Umbilical cord (tissue), 2 donors: ENCODE results near the gene ZNF384. TPM values are rescaled to one million over a fixed set of nuclear protein-coding genes. Genes with fewer than 3 reads are reported as not detected.

Experiments
- DNase-seq: peaks from one replicate; pipeline ENCODE4 v3.0.0-alpha.2; 2015; ENCODE audit warnings: low spot score
- total RNA-seq: library from RNA; depleted of rRNA; stranded (reverse); fragments of >200 nt; gene quantifications from one replicate; pipeline ENCODE4 v1.2.3, GENCODE V29; 2014; ENCODE audit warnings: low replicate concordance; ENCODE audit not compliant: insufficient read depth

Gene ZNF384
- total RNA-seq, 1 donor from 2014 or later, result 16.4 TPM

- DNase-seq, result no peak
Measured at GRCh38 chr12:6699259-6699988, 10.2 kb upstream of the ZNF384 start.

GRCh38 chr12:6698352-6699046 lies 9.3 kb upstream of the ZNF384 start:
- DNase-seq, result no peak

DNA sequence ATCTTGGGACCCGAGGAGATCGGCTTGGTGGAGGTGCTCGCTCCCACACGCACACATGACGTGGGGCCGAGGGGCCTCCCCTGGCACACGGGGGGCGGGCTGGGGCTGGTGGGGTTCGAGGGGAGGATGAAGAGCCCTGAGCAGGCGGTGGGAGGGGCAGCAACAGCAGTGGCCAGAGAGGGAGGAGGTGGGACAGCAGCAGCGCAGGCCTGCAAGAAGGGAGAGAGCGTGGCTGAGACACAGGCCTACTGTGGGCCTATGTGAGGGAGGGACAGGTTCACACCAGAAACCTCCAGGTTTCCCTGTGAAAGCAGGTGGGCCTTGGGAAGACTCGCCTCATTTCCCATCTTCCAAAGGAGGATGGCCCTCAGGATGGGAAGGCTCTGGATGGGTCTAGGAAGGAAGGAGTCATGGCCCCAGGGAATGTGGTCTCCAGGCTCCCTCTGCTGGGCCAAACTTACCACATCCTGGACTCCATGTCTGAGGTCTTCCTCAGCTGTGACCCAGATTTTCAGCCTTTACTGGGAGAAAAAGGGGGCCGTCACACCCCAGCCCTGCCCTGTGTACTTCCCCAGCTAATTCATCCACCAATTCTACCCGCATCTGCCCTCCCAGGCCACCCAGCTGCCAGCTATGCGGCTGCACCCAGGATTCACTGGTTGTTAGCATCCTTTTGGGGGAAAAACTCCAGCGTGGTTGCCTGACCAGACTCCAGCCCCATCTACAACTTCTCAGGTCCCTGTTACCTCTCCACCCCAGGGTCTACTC lies 8.6 kb upstream of the ZNF384 start:
- peak; percentile 29 for DNase-seq

DNA sequence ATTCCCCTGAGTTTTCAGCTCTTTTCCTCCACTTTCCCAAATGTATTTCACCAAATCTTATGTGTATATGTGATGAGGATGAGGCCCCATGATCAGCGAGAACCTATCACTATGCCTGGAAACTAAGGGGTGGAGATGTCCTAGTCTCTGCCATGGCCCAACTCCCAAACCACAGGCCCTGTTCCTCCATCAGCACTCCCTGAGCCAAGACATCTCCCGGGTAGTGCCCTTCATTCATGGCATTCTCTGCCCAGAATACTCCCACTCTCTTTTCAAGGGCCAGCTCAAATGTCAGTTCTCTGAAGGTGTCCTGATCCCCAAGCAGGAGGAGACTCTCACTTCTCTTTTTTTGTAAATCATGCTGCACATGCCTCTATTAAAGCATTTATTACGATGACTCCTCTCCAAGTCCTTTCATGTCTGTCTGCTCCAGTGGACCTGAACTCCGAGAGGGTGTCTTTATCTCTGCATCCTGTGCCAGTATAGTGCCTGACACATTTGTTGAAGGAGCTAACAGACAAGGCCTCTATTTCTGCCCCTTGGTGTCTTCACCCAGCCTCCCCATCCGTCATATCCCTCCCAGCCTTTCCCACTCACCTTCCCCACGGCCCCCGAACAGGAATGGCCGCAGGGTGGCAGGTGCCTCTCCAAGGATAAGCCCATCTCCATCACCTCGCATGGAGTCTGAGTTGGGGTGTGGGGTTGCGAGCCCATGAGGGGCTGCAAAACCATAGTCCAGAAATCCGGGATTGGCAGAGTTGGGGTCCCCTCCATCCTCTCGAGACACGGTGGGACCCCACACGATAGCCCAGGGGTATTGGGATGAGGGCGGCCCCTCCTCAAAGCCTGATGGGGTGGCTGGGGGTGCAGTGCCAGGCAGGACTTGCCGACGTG lies 7.8 kb upstream of the ZNF384 start:
- no peak for DNase-seq

DNA sequence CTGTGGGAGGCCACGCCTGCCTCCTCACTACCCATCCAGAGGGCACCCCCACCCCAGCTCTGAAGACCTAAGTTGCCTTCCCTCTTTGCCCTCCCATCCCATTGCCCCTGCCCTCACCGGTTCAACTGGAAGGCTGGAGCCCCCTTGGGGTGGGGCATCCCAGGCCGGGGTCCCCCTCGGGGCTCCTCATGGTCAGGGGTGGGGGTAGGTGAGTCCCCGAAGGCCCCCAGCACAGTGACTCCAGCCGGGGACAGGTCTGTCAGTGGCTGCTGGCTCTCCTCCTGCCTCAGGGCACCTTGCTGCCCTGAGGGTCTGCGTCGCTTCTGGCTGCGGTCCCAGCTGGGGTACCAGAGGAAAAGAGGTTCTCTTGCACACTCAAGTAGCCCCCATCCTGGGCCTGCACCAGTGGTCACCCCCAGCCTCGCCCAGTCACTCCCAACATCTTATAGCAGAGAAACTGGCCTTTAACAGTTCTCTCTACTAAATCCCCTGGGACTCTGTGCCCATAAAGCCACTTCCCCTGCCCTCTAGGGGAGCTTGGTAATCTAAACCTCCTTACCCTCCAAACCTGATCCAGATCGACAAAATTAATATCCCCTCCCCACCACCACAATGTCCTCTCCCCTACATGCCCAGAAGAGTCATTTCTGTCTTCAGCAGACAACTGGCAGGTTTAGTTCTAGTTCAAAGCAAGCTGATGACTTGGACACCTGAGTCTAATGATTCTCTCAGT lies 6.3 kb upstream of the ZNF384 start:
- DNase-seq, result no peak

DNA sequence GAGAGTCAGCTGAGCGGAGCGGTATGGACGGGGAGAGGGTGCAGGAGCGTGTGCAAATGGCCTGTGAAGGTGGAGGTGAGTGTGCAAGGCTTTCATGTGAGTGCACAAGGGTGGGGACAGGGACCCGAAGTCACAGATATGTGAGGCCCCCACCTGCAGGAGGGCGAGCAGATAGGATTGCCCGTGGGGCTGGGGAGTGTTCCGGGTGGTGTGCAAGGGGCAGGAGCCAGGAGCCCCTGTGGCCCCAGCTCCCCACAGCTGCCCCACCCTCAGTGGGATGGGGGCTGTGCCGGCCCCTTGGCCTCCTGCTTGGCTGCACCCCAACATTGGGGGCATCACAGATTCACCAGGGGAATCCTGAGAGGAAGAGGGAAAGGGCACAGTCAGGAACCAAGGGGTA lies 5.5 kb upstream of the ZNF384 start:
- no peak for DNase-seq

- no peak for DNase-seq
Measured at GRCh38 chr12:6693832-6694355, 4.7 kb upstream of the ZNF384 start.

DNA sequence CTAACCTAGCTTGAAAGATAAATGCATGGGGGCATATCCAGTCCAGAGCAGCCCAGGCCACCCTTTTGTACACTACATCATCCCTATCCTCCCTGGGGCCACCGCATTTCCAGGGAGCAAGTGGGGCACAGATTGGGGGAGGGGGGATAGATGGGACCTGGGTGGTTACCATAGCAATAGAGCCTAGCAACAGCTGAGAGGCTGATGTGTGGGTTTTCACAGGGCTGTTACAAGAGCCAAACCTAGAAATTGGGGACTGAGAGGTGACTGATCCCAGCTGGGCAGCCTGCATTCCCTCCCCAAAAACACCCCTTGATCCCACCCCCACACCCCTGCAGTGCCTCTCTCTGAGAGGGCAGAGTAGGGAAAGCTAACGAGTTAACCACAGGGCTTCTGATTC lies 3.7 kb upstream of the ZNF384 start:
- DNase-seq, result no peak

- no peak for DNase-seq
Measured at GRCh38 chr12:6691473-6691872, 2.3 kb upstream of the ZNF384 start.

DNA sequence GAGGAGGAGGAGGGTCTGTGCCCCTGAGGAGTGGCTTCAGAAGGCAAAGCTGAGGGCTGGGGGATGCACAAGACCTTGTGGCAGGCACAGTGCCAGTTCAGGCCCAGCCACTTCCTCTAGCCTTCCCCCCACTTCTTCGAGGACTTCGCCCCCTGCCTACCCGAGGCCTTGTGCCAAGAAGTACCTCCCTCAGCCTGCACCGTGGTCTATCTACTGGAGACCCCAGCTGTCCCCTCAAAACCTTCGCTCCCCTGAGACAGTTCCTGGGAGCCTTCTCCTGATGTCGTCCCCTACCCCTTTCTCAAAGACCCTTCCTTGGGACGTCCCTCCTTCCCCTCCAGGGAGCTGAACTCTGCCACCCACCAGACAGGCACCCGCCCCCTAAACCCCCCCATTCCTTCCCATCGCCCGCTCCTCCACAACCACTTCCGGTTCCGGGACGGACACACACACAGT lies 604 bp downstream of the ZNF384 start:
- DNase-seq, result no peak

- no peak for DNase-seq
Measured at GRCh38 chr12:6685814-6686213, 3.4 kb downstream of the ZNF384 start.

DNA sequence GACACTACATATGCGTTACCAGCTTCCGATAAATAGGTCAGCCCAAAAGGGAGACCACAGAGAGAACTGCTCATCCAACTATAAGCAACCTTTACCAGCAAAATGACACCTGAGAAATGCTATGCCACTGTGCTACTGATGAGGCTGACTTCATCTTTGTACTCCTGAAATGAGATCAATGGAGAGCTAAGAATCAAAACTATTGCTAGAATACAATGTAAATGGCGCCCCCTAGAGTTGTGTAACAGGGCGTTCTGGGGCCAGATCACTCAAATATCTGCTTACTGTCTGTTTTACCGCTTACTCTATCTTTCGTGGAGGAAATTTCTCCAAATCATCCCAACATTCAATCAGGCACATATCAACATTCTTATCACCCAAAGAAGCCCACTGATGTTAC lies 4.6 kb downstream of the ZNF384 start:
- no peak for DNase-seq

- no peak for DNase-seq
Measured at GRCh38 chr12:6676962-6677361, 12.2 kb downstream of the ZNF384 start.

DNA sequence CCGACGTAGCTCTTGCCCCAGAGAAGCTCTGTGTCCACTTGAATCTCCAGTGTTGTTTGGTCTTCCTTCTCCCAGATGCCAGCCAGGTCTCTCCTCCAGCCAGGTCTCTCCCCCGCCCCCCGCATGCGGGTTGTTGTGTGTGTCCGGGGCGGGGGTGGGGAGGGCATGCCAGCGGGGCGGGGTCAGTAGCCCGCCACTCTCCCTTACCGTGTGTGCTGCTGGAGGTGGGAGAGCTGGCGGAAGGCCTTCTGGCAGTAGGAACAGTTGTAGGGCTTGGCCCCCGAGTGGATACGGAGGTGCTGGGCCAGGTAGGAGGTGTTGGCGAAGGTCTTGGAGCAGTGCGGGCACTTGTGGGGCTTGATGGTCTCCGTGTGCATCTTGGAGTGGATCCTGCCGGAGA lies 17.0 kb downstream of the ZNF384 start:
- DNase-seq, result no peak

- DNase-seq, result no peak
Measured at GRCh38 chr12:6667559-6668210, 21.5 kb downstream of the ZNF384 start.

DNA sequence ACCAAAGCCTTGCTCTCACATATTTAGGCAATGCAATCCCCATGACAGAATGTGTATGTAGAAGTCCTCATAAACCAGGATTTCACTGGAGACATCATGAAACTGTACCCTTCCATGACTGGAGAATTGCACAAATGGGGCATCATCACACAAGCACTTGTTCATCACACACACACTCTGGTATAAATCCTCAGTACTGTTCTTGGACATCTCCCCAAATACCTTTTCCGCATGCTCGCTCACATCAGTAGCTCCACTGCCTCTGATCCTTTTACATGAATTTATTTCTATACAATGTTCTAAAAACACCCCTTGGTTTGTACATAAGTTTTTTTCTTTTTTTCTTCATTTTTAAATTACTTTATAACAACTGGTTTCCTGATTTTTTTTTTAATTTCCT lies 23.0 kb downstream of the ZNF384 start:
- DNase-seq, result no peak

GRCh38 chr12:6664902-6665301 lies 24.3 kb downstream of the ZNF384 start:
- DNase-seq, result no peak

GRCh38 chr12:6662906-6663742 lies 26.1 kb downstream of the ZNF384 start, which contains the start of gene ING4:
ING4 (minus strand) TSS chr12:6663119; CDS start chr12:6663101, 18 bp downstream.
- DNase-seq, result peak; percentile 100

- no peak for DNase-seq
Measured at GRCh38 chr12:6662602-6662905, 26.6 kb downstream of the ZNF384 start.
